HEK293T (cell line): ENCODE results near the gene SSR1.

Experiments used
- CTCF ChIA-PET: fragments of 350-600 bp; formaldehyde crosslinking; extraction: SDS; loops from one replicate; lab custom pipeline; 2021; ENCODE audit warnings: antibody characterized with exemption, inconsistent platforms; lab: Yijun Ruan, JAX
- POLR2A ChIA-PET: fragments of 350-600 bp; formaldehyde crosslinking; extraction: SDS; loops from one replicate; lab custom pipeline; 2020; ENCODE audit warnings: antibody characterized with exemption, inconsistent platforms; lab: Yijun Ruan, JAX
- DNase-seq: peaks from one replicate; pipeline ENCODE4 v3.0.0; 2012; ENCODE audit warnings: mixed read lengths; ENCODE audit errors: extremely low spot score
- ARNT ChIP-seq: fragments of 450-650 bp; IDR thresholded peaks from 2 replicates; pipeline ENCODE4 v1.6.1; 2017; ENCODE audit warnings: mild to moderate bottlenecking
- BHLHE40 ChIP-seq: fragments of 450-650 bp; IDR thresholded peaks from 2 replicates; pipeline ENCODE4 v1.6.1; 2016; ENCODE audit warnings: mild to moderate bottlenecking, moderate library complexity, borderline replicate concordance
- CTBP1 ChIP-seq: fragments of 450-650 bp; IDR thresholded peaks from 2 replicates; pipeline ENCODE4 v1.6.1; 2016; ENCODE audit warnings: borderline replicate concordance
- ELF4 ChIP-seq: fragments of 450-650 bp; IDR thresholded peaks from 2 replicates; pipeline ENCODE4 v1.6.1; 2017; ENCODE audit warnings: antibody characterized with exemption
- FOXA1 ChIP-seq: fragments of 450-650 bp; IDR thresholded peaks from 2 replicates; pipeline ENCODE4 v1.6.1; 2016; ENCODE audit warnings: mild to moderate bottlenecking
- FOXK2 ChIP-seq: fragments of 450-650 bp; IDR thresholded peaks from 2 replicates; pipeline ENCODE4 v1.6.1; 2016; ENCODE audit warnings: mild to moderate bottlenecking
- FOXM1 ChIP-seq: fragments of 450-650 bp; IDR thresholded peaks from 2 replicates; pipeline ENCODE4 v1.6.1; 2017; ENCODE audit warnings: mild to moderate bottlenecking, borderline replicate concordance
- HDGF ChIP-seq: fragments of 450-650 bp; IDR thresholded peaks from 2 replicates; pipeline ENCODE4 v1.6.1; 2017; ENCODE audit warnings: antibody characterized with exemption, borderline replicate concordance
- L3MBTL2 ChIP-seq: fragments of 450-650 bp; conservative IDR thresholded peaks from 2 replicates; pipeline ENCODE4 v1.6.1; 2016; ENCODE audit warnings: mild to moderate bottlenecking
- LEF1 ChIP-seq: fragments of 450-650 bp; IDR thresholded peaks from 2 replicates; pipeline ENCODE4 v1.6.1; 2017; ENCODE audit warnings: mild to moderate bottlenecking, borderline replicate concordance
- NFRKB ChIP-seq: fragments of 450-650 bp; IDR thresholded peaks from 2 replicates; pipeline ENCODE4 v1.6.1; 2016; ENCODE audit warnings: mild to moderate bottlenecking, moderate library complexity
- PKNOX1 ChIP-seq: fragments of 450-650 bp; IDR thresholded peaks from 2 replicates; pipeline ENCODE4 v1.6.1; 2016
- SP1 ChIP-seq: fragments of 450-650 bp; IDR thresholded peaks from 2 replicates; pipeline ENCODE4 v1.6.1; 2017
- SUZ12 ChIP-seq: fragments of 450-650 bp; IDR thresholded peaks from 2 replicates; pipeline ENCODE4 v1.6.1; 2016; ENCODE audit warnings: mild to moderate bottlenecking
- TARDBP ChIP-seq: fragments of 450-650 bp; IDR thresholded peaks from 2 replicates; pipeline ENCODE4 v1.6.1; 2016
- ZNF384 ChIP-seq: fragments of 450-650 bp; IDR thresholded peaks from 2 replicates; pipeline ENCODE4 v1.6.1; 2016

The SSR1 gene

GRCh38 chr6:7300926-7301325 is 12.1 kb downstream of the SSR1 start:
- POLR2A ChIA-PET, result no interaction called here
- CTCF ChIA-PET, result interaction anchor here (0.6 kb wide), 1 partner anchor 316 kb away, joined by 4 read pairs; no protein-coding TSS in a partner anchor
- TF ChIP-seq SP1, result no peak
- DNase-seq, result no peak

- TF ChIP-seq LEF1 (no peak), BHLHE40 (no peak), TARDBP (no peak), SUZ12 (no peak), ZNF384 (no peak), ELF4 (no peak), FOXM1 (no peak), FOXK2 (no peak), FOXA1 (no peak), L3MBTL2 (no peak), HDGF (no peak), ARNT (no peak), CTBP1 (no peak), NFRKB (no peak), PKNOX1 (no peak), SP1 (no peak)
- ChIA-PET CTCF (no interaction called here), POLR2A (interaction anchor here (1.5 kb wide), 1 partner anchor 14 kb away, joined by 3 read pairs; no protein-coding TSS in a partner anchor)
- DNase-seq, result no peak
These were observed 14.9 kb downstream of the SSR1 start for GRCh38 chr6:7298113-7298512.

- ChIA-PET POLR2A (interaction anchor here (1.7 kb wide), 1 partner anchor 93 kb away, joined by 4 read pairs; the partner anchor contains the start of genes CAGE1 and RIOK1), CTCF (no interaction called here)
- TF ChIP-seq FOXA1 (no peak), PKNOX1 (no peak), SUZ12 (no peak), SP1 (no peak), BHLHE40 (no peak), TARDBP (no peak), ELF4 (no peak), ZNF384 (no peak), HDGF (no peak), FOXM1 (no peak), CTBP1 (no peak), FOXK2 (no peak), NFRKB (no peak), ARNT (no peak), LEF1 (no peak), L3MBTL2 (no peak)
- no peak for DNase-seq
These were observed 16.4 kb downstream of the SSR1 start for GRCh38 chr6:7296602-7297001.

GRCh38 chr6:7295916-7296315 is 17.1 kb downstream of the SSR1 start:
- TF ChIP-seq HDGF, result no peak
- TF ChIP-seq NFRKB, result no peak
- TF ChIP-seq ARNT, result no peak
- TF ChIP-seq SUZ12, result no peak
- TF ChIP-seq ZNF384, result no peak
- ChIA-PET POLR2A (interaction anchor here (1.7 kb wide), 1 partner anchor 94 kb away, joined by 4 read pairs; the partner anchor contains the start of genes CAGE1 and RIOK1), CTCF (no interaction called here)
- DNase-seq, result no peak

GRCh38 chr6:7292596-7293255 is 20.3 kb downstream of the SSR1 start:
- POLR2A ChIA-PET, result interaction anchor here (1.2 kb wide), 1 partner anchor 97 kb away, joined by 3 read pairs; the partner anchor contains the start of genes CAGE1 and RIOK1
- TF ChIP-seq TARDBP (no peak), ZNF384 (no peak), L3MBTL2 (no peak), ELF4 (no peak), PKNOX1 (no peak), FOXA1 (no peak), NFRKB (no peak), FOXM1 (no peak), SP1 (no peak), SUZ12 (no peak), HDGF (no peak), BHLHE40 (no peak), FOXK2 (no peak), CTBP1 (no peak), LEF1 (no peak), ARNT (no peak)
- DNase-seq, result no peak
- CTCF ChIA-PET, result interaction anchor here (0.7 kb wide), 1 partner anchor 235 kb away, joined by 4 read pairs; no protein-coding TSS in a partner anchor

GRCh38 chr6:7290079-7290478 is 22.9 kb downstream of the SSR1 start:
- TF ChIP-seq HDGF (no peak), ARNT (no peak), BHLHE40 (no peak), ELF4 (no peak), LEF1 (no peak), SUZ12 (no peak), ZNF384 (no peak), L3MBTL2 (no peak)
- no peak for DNase-seq
- ChIA-PET CTCF (interaction anchor here (0.7 kb wide), 1 partner anchor 29 kb away, joined by 4 read pairs; no protein-coding TSS in a partner anchor), POLR2A (no interaction called here)
